Endodermal cell (in vitro differentiated cells): ENCODE results near the gene HLA-B. TPM values are rescaled to one million over a fixed set of nuclear protein-coding genes. Genes with fewer than 3 reads are reported as not detected.

Experiments used
- DNase-seq: peaks from one replicate; pipeline ENCODE4 v3.0.0-alpha.2; 2017
- H3K27ac ChIP-seq: 2 replicates; pipeline ENCODE4 v1.5.1; 2013; ENCODE audit warnings: mild to moderate bottlenecking, low read depth, low read length, moderate library complexity
- H3K27me3 ChIP-seq: 2 replicates; pipeline ENCODE4 v1.6.1; 2013; ENCODE audit warnings: mild to moderate bottlenecking, low read length, moderate library complexity; ENCODE audit not compliant: insufficient read depth, control insufficient read depth, poor library complexity, severe bottlenecking
- H3K36me3 ChIP-seq: 2 replicates; pipeline ENCODE4 v1.7.0; 2013; ENCODE audit warnings: mild to moderate bottlenecking, low read length, moderate library complexity; ENCODE audit not compliant: control insufficient read depth, insufficient read depth
- H3K4me1 ChIP-seq: one replicate; pipeline ENCODE4 v1.7.0; 2013; ENCODE audit warnings: low read length; ENCODE audit not compliant: control insufficient read depth, insufficient read depth
- H3K4me3 ChIP-seq: 2 replicates; pipeline ENCODE4 v1.5.1; 2013; ENCODE audit warnings: mild to moderate bottlenecking, low read length, moderate library complexity
- H3K9ac ChIP-seq: 2 replicates; pipeline ENCODE4 v1.6.1; 2013; ENCODE audit warnings: mild to moderate bottlenecking, low read length, moderate library complexity; ENCODE audit not compliant: poor library complexity, severe bottlenecking; ENCODE audit errors: extremely low read depth
- H3K9me3 ChIP-seq: 2 replicates; pipeline ENCODE4 v1.6.1; 2013; ENCODE audit warnings: mild to moderate bottlenecking, low read length, moderate library complexity; ENCODE audit not compliant: control insufficient read depth
- H3K27ac Mint-ChIP-seq: 2 replicates; pipeline ENCODE4 v1.8.0; 2020; ENCODE audit warnings: mixed read lengths
- H3K27me3 Mint-ChIP-seq: 2 replicates; pipeline ENCODE4 v1.8.0; 2021; ENCODE audit warnings: mild to moderate bottlenecking, mixed read lengths; ENCODE audit not compliant: insufficient read depth
- H3K36me3 Mint-ChIP-seq: 2 replicates; pipeline ENCODE4 v1.8.0; 2020; ENCODE audit warnings: low read depth, mixed read lengths
- H3K4me1 Mint-ChIP-seq: 2 replicates; pipeline ENCODE4 v1.8.0; 2020; ENCODE audit warnings: mixed read lengths
- H3K4me3 Mint-ChIP-seq: 2 replicates; pipeline ENCODE4 v1.8.0; 2020; ENCODE audit warnings: mild to moderate bottlenecking, moderate library complexity, mixed read lengths
- H3K9me3 Mint-ChIP-seq: 2 replicates; pipeline ENCODE4 v1.8.0; 2020; ENCODE audit warnings: mild to moderate bottlenecking, mixed read lengths
- WGBS, 2 experiments: methylation state at CpG; one replicate each; pipeline versions ENCODE4 v1.1.5 to v1.1.7; 2013; ENCODE audit warnings: missing lambda C conversion rate in 2 of 2, mixed read lengths in 1 of 2; ENCODE audit not compliant: insufficient coverage in 1 of 2, insufficient read length in 1 of 2; 5-methylcytosine and 5-hydroxymethylcytosine counted together
- total RNA-seq, 2 donors: library from RNA; stranded (reverse); fragmentation: NEBNext Ultra II Directional in 1 of 2; extraction: Animal tissue kit (Norgen Biotek cat#: 25700) in 1 of 2; gene quantifications; 2 replicates in 1 of 2; 3 replicates in 1 of 2; pipeline ENCODE4 v1.2.1, GENCODE V29; 2021
- TF ChIP-seq, protein P1 (sequence below): fragments of 200-600 bp; sonication (generic); conservative IDR thresholded peaks from 2 replicates; pipeline ENCODE4 v1.5.0; 2021; ENCODE audit warnings: antibody characterized with exemption, mild to moderate bottlenecking

Gene HLA-B
- total RNA-seq, 2 donors from 2014 or later, result 194 to 1,067 TPM

DNA sequence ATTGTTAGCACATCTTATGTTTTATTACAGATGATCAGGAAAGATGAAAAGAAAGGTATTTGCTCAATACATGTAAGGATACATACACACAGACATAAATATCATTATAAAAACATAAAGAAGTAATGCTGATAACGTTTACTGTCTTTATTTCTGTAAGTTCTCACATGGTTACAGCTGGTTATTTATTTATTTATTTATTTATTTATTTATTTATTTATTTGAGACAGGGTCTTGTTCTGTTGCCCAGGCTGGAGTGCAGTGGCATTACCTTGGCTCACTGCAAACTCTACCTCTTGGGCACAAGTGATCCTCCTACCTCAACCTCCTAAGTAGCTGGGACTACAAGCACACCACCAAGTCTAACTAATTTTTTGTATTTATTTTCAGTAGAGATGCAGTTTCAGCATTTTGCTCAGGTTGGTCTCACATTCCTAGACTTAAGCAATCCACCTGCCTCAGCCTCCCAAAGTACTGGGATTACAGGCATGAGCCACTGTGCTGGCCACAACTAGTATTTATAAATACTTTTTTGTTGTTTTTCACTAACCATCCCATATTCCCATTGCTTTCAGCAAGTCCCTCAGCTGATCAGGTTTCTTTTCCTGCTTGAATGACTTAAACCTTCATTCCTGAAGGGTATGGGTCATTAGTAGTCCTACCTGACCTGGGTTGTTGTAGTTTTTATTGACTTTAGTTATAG, 35.8 kb downstream of the HLA-B start:
- no CpG with 5 or more reads among the region's 1 CpG for WGBS, 2 experiments

DNA sequence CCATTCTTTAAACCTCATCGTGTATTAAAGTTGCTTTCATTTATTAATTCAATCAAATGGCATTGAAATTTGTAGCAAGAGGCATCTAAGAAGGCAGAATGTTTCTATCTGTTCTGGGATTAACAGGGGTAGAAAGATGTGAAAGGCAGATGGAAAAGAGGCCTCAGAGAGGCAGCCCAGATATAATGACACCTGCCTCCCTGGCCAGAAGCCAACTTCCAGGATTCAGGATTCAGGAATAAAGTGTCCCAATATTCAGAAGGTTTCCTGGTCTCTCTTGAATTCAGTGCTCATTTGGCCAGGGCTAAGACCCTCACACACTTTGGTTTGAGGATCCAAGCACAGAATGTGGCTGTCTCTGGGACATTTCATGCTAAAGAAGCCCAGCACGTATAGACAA, 39.9 kb downstream of the HLA-B start:
- no peak for DNase-seq
- Histone ChIP-seq H3K9me3 (no peaks in the 10 kb centered on the region), H3K27ac (no peak overlapping the region), H3K9ac (no peak overlapping the region), H3K36me3 (no peaks in the 10 kb centered on the region), H3K4me1 (no peaks in the 10 kb centered on the region), H3K27me3 (no peaks in the 10 kb centered on the region), H3K4me3 (no peak overlapping the region)
- TF ChIP-seq, protein P1, sequence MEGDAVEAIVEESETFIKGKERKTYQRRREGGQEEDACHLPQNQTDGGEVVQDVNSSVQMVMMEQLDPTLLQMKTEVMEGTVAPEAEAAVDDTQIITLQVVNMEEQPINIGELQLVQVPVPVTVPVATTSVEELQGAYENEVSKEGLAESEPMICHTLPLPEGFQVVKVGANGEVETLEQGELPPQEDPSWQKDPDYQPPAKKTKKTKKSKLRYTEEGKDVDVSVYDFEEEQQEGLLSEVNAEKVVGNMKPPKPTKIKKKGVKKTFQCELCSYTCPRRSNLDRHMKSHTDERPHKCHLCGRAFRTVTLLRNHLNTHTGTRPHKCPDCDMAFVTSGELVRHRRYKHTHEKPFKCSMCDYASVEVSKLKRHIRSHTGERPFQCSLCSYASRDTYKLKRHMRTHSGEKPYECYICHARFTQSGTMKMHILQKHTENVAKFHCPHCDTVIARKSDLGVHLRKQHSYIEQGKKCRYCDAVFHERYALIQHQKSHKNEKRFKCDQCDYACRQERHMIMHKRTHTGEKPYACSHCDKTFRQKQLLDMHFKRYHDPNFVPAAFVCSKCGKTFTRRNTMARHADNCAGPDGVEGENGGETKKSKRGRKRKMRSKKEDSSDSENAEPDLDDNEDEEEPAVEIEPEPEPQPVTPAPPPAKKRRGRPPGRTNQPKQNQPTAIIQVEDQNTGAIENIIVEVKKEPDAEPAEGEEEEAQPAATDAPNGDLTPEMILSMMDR, result no peak
- Mint-ChIP-seq H3K36me3 (no peaks in the 10 kb centered on the region), H3K4me3 (no peak overlapping the region), H3K27me3 (peaks cover 21% of the 10 kb centered on the region), H3K9me3 (no peaks in the 10 kb centered on the region), H3K4me1 (no peaks in the 10 kb centered on the region), H3K27ac (no peak overlapping the region)
- 80 to 91% methylated on average over 1 to 2 of the region's 2 CpGs for WGBS, 2 experiments

More for the DNA sequence above, 35.8 kb downstream of the HLA-B start:
- H3K9me3 Mint-ChIP-seq, result no peaks in the 10 kb centered on the region
- H3K36me3 Mint-ChIP-seq, result no peaks in the 10 kb centered on the region
- no peak overlapping the region for H3K27ac Mint-ChIP-seq
- no peaks in the 10 kb centered on the region for H3K4me1 Mint-ChIP-seq
- no peaks in the 10 kb centered on the region for H3K9me3 ChIP-seq
- no peaks in the 10 kb centered on the region for H3K4me1 ChIP-seq
- H3K4me3 ChIP-seq, result no peak overlapping the region
- H3K36me3 ChIP-seq, result no peaks in the 10 kb centered on the region
- peaks cover 25% of the 10 kb centered on the region for H3K27me3 Mint-ChIP-seq
- no peak overlapping the region for H3K27ac ChIP-seq
- TF ChIP-seq, protein P1, result no peak
- H3K9ac ChIP-seq, result no peak overlapping the region
- H3K4me3 Mint-ChIP-seq, result no peak overlapping the region
- H3K27me3 ChIP-seq, result no peaks in the 10 kb centered on the region
- DNase-seq, result no peak

DNA sequence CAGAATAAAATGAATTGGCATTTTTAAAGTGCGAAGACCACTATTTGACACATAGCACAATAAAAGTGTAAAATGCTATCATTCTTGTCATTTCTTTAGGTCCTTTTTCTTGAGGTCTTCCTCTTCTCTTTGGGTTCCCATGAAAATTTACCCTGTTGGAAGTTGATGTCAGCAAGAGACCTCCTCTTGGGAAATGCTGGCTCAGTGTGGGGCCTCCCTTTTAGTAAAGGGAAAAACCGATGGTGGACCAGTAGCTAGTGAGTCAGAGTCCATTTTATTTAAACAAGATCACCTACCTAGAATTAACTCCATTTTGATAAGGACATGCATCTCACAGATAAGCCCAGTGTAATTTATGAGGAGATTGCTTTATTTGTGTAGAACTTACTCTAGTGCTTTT, 47.3 kb downstream of the HLA-B start:
- no peak overlapping the region for H3K4me3 ChIP-seq
- H3K27ac ChIP-seq, result no peak overlapping the region
- H3K27me3 ChIP-seq, result peaks cover 46% of the 10 kb centered on the region
- no peak for DNase-seq
- H3K36me3 Mint-ChIP-seq, result no peaks in the 10 kb centered on the region
- peaks cover 32% of the 10 kb centered on the region for H3K27me3 Mint-ChIP-seq
- H3K4me1 Mint-ChIP-seq, result no peaks in the 10 kb centered on the region
- no peak overlapping the region for H3K4me3 Mint-ChIP-seq
- no peaks in the 10 kb centered on the region for H3K9me3 ChIP-seq
- H3K36me3 ChIP-seq, result no peaks in the 10 kb centered on the region
- WGBS, 2 experiments, result 83 to 100% methylated on average over 1 to 2 of the region's 2 CpGs
- TF ChIP-seq, protein P1, result no peak
- H3K4me1 ChIP-seq, result no peaks in the 10 kb centered on the region
- H3K9me3 Mint-ChIP-seq, result no peaks in the 10 kb centered on the region
- H3K27ac Mint-ChIP-seq, result no peak overlapping the region
- no peak overlapping the region for H3K9ac ChIP-seq
